ENCODE data around the gene DEAF1.
A peak's percentile ranks its signal among the peaks of the same experiment; 100 is the strongest.

The DEAF1 gene

DNA sequence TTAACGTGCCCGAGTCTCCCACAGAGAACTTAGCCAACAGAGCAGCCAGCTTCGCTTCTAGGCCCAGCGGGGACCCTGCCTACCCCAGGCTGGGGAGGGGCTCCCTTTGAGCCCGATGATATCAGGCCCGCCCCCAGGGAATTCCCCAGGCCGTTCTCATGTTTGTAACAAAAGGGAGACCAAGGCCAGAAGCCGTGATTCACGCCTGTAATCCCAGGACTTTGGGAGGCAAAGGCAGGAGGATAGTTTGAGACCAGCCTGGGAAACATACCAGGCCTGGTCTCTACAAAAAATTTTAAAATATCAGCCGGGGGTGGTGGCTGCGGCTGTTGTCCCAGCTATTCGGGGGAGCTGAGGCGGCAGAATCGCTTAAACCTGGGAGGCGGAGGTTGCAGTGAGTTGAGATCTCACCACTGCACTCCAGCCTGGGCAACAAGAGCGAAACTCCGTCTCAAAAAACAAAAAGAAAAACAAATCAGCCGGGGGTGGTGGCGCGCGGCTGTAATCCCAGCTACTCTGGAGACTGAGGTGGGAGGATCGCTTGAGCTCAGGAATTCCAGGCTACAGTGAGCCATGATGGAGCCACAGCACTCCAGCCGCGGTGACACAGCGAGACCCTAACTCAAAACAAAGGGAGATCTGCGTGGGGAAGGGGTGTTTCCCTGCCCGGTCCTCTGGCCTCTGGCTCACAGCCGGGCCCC, 56.2 kb downstream of the DEAF1 start:
- TF ChIP-seq, protein P1, sequence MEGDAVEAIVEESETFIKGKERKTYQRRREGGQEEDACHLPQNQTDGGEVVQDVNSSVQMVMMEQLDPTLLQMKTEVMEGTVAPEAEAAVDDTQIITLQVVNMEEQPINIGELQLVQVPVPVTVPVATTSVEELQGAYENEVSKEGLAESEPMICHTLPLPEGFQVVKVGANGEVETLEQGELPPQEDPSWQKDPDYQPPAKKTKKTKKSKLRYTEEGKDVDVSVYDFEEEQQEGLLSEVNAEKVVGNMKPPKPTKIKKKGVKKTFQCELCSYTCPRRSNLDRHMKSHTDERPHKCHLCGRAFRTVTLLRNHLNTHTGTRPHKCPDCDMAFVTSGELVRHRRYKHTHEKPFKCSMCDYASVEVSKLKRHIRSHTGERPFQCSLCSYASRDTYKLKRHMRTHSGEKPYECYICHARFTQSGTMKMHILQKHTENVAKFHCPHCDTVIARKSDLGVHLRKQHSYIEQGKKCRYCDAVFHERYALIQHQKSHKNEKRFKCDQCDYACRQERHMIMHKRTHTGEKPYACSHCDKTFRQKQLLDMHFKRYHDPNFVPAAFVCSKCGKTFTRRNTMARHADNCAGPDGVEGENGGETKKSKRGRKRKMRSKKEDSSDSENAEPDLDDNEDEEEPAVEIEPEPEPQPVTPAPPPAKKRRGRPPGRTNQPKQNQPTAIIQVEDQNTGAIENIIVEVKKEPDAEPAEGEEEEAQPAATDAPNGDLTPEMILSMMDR (IDR thresholded peaks at IDR 0.05; ENCODE audit: insufficient read depth, low read length, missing control alignments): no peak
- DNase-seq (ENCODE audit: low read depth, low spot score): no peak
- H3K4me3 ChIP-seq (ENCODE audit: low read depth, low read length): no peak overlapping the region
- POLR2A ChIA-PET: interaction anchor here (0.7 kb wide), 1 partner anchor 15 kb away, joined by 4 read pairs; no protein-coding TSS in a partner anchor
- CTCF ChIA-PET: interaction anchor here (1.5 to 2.0 kb wide), 2 partner anchors 84 to 88 kb away, joined by 4 to 7 read pairs; no protein-coding TSS in a partner anchor

DNA sequence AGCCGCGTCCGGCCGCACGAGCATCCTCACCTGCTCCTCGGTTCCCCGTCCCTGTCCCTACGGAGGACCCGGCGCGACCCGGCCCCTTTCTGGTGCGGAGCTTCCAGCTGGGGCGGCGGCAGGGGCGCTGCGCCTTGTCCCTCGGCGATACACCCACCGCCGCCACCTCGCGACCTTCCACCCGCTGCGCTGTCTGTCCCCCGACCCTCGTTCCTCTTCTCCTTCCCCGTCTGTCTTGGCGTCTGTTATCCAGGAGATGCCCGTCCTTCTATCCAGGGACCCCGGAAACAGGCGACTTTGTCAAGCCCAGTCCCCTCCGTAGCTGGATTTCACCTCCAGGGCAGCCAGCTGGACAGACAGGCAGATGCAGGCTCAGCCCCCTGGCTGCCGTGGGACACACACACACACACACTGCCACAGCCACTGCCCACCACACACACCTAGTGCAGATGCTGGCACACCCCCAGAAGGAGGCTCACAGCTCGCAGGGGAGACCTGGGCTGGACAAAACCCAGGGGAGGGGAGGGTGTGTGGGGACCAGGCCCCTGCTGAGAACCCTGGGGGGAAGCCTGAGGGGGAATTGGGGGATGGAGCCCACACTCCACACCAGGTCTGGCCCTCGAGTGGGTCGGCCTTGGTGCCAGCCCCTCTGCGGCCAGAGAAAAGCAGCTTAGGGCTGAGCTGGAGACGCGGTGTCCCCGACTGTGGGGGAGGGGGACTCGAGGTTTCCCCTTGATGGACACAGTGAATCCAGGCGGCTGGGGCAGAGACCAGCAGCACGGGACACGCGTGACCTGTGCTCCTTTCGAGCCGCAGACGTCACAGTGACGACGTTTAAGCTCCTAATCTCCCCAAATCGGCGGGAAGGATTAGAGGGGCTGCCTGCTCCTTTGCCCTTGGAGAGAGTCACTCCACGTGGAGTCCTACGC, 57.2 kb downstream of the DEAF1 start:
- ChIA-PET POLR2A (interaction anchor here (0.7 kb wide), 1 partner anchor 14 kb away, joined by 4 read pairs; no protein-coding TSS in a partner anchor), CTCF (interaction anchor here (1.5 to 2.0 kb wide), 2 partner anchors 85 to 89 kb away, joined by 4 to 7 read pairs; no protein-coding TSS in a partner anchor)
- peak overlapping the region; percentile 18 for H3K4me3 ChIP-seq (ENCODE audit: low read depth, low read length)
- TF ChIP-seq, protein P1 (IDR thresholded peaks at IDR 0.05; ENCODE audit: insufficient read depth, low read length, missing control alignments): no peak
- no peak for DNase-seq (ENCODE audit: low read depth, low spot score)

DNA sequence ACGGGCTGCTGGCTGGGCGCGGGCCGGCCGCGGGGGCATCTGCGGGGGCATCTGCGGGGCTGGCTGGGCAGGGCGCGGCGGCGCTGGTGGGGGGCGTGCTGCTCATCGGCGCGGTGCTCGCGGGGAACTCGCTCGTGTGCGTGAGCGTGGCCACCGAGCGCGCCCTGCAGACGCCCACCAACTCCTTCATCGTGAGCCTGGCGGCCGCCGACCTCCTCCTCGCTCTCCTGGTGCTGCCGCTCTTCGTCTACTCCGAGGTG, 57.8 kb downstream of the DEAF1 start:
- TF ChIP-seq, protein P1 (IDR thresholded peaks at IDR 0.05; ENCODE audit: insufficient read depth, low read length, missing control alignments): no peak
- ChIA-PET CTCF (no interaction called here), POLR2A (no interaction called here)
- no peak for DNase-seq (ENCODE audit: low read depth, low spot score)
- H3K4me3 ChIP-seq (ENCODE audit: low read depth, low read length): peak overlapping the region; percentile 18

DNA sequence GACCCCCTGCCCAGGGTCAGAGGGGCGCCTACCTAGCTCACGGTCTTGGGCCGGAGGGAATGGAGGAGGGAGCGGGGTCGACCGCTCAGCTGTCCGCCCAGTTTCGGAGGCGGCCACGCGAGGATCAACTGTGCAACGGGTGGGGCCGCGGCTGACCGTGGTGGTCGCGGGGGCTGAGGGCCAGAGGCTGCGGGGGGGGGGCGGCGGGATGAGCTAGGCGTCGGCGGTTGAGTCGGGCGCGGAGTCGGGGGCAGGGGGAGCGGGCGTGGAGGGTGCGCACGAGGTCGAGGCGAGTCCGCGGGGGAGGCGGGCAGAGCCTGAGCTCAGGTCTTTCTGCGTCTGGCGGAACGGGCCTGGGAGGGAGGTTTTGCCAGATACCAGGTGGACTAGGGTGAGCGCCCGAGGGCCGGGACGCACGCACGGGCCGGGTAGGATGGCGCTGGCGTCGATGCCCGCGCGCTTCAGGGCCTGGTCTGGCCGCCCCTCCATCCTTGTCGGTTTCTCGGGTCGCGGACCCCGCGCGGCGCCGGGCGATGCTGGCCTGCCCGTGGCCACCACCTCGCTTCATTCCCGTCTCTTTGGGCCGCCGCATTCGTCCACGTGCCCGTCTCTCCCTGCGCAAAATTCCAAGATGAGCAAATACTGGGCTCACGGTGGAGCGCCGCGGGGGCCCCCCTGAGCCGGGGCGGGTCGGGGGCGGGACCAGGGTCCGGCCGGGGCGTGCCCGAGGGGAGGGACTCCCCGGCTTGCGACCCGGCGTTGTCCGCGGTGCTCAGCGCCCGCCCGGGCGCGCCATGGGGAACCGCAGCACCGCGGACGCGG, 58.3 kb downstream of the DEAF1 start, which contains the start of gene DRD4:
Gene DRD4, plus strand, starts transcription at position 759 of the 822 bp plus-strand sequence. Its CDS starts 36 bp downstream, at position 795.
- TF ChIP-seq, protein P1 (IDR thresholded peaks at IDR 0.05; ENCODE audit: insufficient read depth, low read length, missing control alignments): no peak
- H3K4me3 ChIP-seq (ENCODE audit: low read depth, low read length): peak within 1 kb of the TSS; percentile 18
- CTCF ChIA-PET: no interaction called here
- no peak for DNase-seq (ENCODE audit: low read depth, low spot score)
- POLR2A ChIA-PET: no interaction called here

DNA sequence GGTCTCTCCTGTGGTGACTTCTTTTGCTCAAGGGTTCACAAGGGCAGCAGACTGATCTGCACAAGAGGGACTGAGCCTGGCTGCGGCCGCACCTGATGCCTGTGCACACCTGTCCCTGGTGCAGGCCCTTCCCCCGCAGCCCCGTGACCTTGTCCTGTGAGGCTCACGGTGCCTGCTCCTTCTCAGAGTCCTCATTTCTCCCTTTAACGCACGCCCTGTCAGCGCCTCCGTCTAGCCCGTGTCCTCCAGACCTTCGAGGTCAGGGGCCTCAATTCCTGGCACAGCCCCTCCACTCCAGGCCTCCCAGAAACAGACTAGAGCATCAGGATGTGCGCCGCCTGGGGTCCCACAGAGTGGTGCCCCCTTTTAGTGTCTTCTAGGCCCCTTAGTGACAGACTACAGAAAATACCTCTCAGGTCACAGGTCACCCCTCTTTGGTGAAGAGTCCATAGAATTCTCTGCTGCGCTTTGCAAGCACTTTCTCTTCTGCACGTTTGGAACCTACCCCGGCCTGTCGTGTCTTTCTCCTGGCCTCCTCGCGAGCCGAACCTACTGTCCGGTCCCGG, 59.0 kb downstream of the DEAF1 start:
- no peak for DNase-seq (ENCODE audit: low read depth, low spot score)
- POLR2A ChIA-PET: no interaction called here
- TF ChIP-seq, protein P1 (IDR thresholded peaks at IDR 0.05; ENCODE audit: insufficient read depth, low read length, missing control alignments): no peak
- no peak overlapping the region for H3K4me3 ChIP-seq (ENCODE audit: low read depth, low read length)
- CTCF ChIA-PET: no interaction called here
